Measurements from ENCODE around the gene ZCCHC24. TPM values are rescaled to one million over a fixed set of nuclear protein-coding genes. Genes with fewer than 3 reads are reported as not detected.

Gene ZCCHC24
- total and polyA plus RNA-seq, 8 donors = 9.7 to 60.3 (median 34.3) TPM

DNA sequence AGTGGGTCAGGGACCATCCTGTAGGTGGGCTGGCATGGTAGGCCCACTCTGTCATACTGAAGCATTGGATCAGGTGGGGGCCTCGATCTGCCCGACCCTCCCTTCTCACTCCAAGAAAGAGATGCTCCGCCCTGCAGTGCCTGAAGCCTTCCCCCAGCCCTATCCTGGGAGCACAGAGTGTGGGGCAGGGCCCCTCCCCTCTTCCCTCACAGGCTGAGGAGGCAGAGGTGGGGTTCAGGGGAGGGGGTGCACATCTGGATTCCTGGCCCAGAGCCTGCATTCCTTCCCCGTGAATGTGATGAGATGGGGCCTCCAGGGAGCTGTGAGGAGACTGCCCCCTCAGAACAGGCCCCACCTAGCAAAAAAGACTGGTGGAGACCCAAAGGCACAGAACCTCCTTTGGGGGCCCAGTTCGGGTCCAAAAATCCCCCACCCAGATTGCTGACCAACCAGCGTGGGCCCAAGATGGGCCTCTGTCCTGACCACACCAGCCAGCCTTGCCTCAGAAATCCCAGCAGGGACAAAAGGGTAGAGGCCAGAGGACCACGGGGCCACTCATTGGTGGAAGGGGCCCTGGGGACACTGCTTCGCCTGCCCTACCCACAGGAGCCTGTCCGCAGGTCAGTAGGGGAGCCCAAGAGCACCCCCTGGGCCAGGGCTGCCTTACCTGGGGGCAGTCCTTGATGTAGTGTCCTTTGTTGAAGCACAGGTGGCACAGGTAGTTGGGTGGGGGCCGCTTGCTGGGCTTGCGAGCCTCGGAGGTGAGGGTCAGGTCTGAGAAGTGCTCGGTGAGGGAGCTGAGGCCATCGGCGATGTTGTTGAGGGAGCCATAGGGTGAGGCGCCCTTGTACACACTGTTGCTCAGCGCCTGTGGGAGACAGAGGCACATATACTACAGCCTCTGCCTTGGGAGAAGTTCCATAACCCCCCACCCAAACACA, 13.3 kb downstream of the ZCCHC24 start:
- Histone ChIP-seq H3K27ac (peak overlapping the region in 4 of 5 donors; percentile 42 to 95 (median 89)), H3K27me3 (no peaks in the 10 kb centered on the region), H3K4me1 (peaks cover 44 to 74% (median 59%) of the 10 kb centered on the region in 4 donors), H3K4me3 (no peak overlapping the region), H3K36me3 (peaks cover 4 to 41% (median 38%) of the 10 kb centered on the region in 4 donors), H3K9me3 (no peaks in the 10 kb centered on the region)
- TF ChIP-seq, protein P1, sequence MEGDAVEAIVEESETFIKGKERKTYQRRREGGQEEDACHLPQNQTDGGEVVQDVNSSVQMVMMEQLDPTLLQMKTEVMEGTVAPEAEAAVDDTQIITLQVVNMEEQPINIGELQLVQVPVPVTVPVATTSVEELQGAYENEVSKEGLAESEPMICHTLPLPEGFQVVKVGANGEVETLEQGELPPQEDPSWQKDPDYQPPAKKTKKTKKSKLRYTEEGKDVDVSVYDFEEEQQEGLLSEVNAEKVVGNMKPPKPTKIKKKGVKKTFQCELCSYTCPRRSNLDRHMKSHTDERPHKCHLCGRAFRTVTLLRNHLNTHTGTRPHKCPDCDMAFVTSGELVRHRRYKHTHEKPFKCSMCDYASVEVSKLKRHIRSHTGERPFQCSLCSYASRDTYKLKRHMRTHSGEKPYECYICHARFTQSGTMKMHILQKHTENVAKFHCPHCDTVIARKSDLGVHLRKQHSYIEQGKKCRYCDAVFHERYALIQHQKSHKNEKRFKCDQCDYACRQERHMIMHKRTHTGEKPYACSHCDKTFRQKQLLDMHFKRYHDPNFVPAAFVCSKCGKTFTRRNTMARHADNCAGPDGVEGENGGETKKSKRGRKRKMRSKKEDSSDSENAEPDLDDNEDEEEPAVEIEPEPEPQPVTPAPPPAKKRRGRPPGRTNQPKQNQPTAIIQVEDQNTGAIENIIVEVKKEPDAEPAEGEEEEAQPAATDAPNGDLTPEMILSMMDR (IDR thresholded peaks at IDR 0.05) = no peak
- no peak for TF ChIP-seq POLR2A (IDR thresholded peaks at IDR 0.05)
- TF ChIP-seq POLR2AphosphoS5 (IDR thresholded peaks at IDR 0.05) = no peak
- no peak for TF ChIP-seq EP300 (IDR thresholded peaks at IDR 0.05)
- 74 to 85% (median 83%) methylated on average over 13 to 17 of the region's 17 CpGs for WGBS, 5 donors
- intact Hi-C loops (cut with DNase I; ENCODE audit: low total_unique reads) = no loop called here
- peak in 1 of 2 donors; percentile 63 for DNase-seq

DNA sequence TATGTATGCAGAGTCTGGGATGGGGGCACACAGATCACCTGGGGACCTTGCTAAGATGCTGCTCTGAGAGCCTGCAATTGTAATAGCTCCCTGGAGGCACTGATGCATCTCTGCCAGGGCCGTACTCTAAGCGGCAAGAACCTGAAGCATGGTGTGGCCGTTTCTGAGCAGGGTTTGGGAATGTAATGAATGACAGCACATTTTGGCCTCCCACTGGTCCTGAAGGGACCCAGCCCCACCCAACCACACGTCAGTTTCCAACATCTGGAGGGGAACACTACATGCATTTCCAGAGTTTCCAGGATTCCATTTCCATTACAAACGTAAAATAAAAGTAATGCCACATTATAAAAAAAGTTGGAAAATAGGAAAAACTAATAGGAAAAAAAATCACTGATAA, 14.0 kb downstream of the ZCCHC24 start:
- peaks cover 4 to 41% (median 38%) of the 10 kb centered on the region in 4 donors for H3K36me3 ChIP-seq
- no peaks in the 10 kb centered on the region for H3K9me3 ChIP-seq
- no peaks in the 10 kb centered on the region for H3K27me3 ChIP-seq
- no peak for DNase-seq
- intact Hi-C loops (cut with DNase I; ENCODE audit: low total_unique reads) = no loop called here
- TF ChIP-seq, protein P1 (IDR thresholded peaks at IDR 0.05) = no peak
- no peak for TF ChIP-seq POLR2A (IDR thresholded peaks at IDR 0.05)
- no peak for TF ChIP-seq EP300 (IDR thresholded peaks at IDR 0.05)
- TF ChIP-seq POLR2AphosphoS5 (IDR thresholded peaks at IDR 0.05) = no peak
- H3K4me3 ChIP-seq = no peak overlapping the region
- H3K27ac ChIP-seq = peak overlapping the region in 4 of 5 donors; percentile 42 to 95 (median 66)
- 65 to 80% (median 75%) methylated on average over 5 of the region's 5 CpGs for WGBS, 5 donors
- peaks cover 37 to 70% (median 51%) of the 10 kb centered on the region in 4 donors for H3K4me1 ChIP-seq

DNA sequence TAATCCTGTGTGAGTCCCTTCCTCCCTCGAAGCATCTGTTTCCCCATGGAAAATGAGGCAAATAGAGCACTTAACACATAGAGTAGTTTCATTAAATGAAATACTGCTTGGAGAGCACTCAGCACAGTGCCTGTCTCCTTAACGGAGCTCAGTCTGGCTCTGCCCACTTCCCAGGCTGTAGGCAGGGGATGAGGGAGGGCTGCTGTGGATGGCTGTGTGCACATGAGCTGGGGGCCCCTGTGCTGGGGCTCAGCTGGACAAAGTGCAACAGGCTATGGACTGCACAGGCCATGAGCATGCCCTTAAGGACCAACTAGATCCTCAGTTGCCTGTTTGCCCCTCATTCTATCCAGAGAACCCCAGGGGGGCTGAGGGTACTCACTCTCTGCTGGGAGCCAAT, 14.5 kb downstream of the ZCCHC24 start:
- H3K36me3 ChIP-seq = peaks cover 4 to 41% (median 40%) of the 10 kb centered on the region in 4 donors
- DNase-seq = no peak
- H3K27me3 ChIP-seq = no peaks in the 10 kb centered on the region
- H3K9me3 ChIP-seq = no peaks in the 10 kb centered on the region
- peak overlapping the region in 3 of 5 donors; percentile 43 to 95 (median 88) for H3K27ac ChIP-seq
- peaks cover 32 to 70% (median 49%) of the 10 kb centered on the region in 4 donors for H3K4me1 ChIP-seq
- 44 to 67% (median 62%) methylated on average over 1 to 2 of the region's 2 CpGs for WGBS, 5 donors
- H3K4me3 ChIP-seq = no peak overlapping the region
- intact Hi-C loops (cut with DNase I; ENCODE audit: low total_unique reads) = no loop called here
- no peak for TF ChIP-seq EP300 (IDR thresholded peaks at IDR 0.05)
- TF ChIP-seq, protein P1 (IDR thresholded peaks at IDR 0.05) = no peak
- no peak for TF ChIP-seq POLR2A (IDR thresholded peaks at IDR 0.05)
- no peak for TF ChIP-seq POLR2AphosphoS5 (IDR thresholded peaks at IDR 0.05)

DNA sequence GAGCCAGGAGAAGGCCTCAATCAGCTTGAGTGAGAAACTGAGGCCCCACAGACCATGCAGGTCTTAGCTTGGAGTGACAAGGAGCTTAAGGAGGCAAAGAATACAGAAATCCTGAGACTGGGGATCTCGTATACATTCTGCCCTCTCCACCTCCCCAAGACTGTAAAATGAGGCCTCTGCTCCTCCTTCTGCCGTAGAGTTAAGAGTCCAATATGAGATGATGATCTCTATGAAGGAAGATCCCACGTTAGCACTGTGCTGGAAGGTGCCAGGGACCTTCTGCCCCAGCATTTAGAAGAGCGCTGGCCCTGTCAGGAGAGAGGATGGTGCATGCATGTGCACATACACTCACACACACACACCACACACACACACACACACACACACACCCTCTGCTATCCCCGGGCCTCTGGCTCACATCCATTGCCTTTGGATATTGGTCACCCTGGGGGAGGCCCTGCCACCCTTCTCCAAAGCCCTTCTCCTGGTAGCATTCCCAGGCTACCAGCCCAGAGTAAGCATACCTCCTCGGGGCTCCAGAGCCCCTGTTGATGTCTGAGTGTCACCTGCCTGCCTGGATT, 15.0 kb downstream of the ZCCHC24 start:
- no peaks in the 10 kb centered on the region for H3K9me3 ChIP-seq
- peaks cover 28 to 70% (median 46%) of the 10 kb centered on the region in 4 donors for H3K4me1 ChIP-seq
- peak overlapping the region in 4 of 5 donors; percentile 4 to 95 (median 66) for H3K27ac ChIP-seq
- TF ChIP-seq, protein P1 (IDR thresholded peaks at IDR 0.05) = no peak
- TF ChIP-seq EP300 (IDR thresholded peaks at IDR 0.05) (no peak), POLR2AphosphoS5 (IDR thresholded peaks at IDR 0.05) (no peak), POLR2A (IDR thresholded peaks at IDR 0.05) (no peak)
- H3K36me3 ChIP-seq = peaks cover 4 to 46% (median 44%) of the 10 kb centered on the region in 4 donors
- WGBS, 5 donors = 61 to 72% (median 68%) methylated on average over 5 to 6 of the region's 6 CpGs
- no peak for DNase-seq
- H3K27me3 ChIP-seq = no peaks in the 10 kb centered on the region
- intact Hi-C loops (cut with DNase I; ENCODE audit: low total_unique reads) = no loop called here
- H3K4me3 ChIP-seq = no peak overlapping the region

All from stomach (tissue), 9 donors.